Aorta (tissue), 5 donors: ENCODE results near the gene RBPJ. TPM values are rescaled to one million over a fixed set of nuclear protein-coding genes. Genes with fewer than 3 reads are reported as not detected.

Experiments
- ATAC-seq: fragments of 200-7000 bp; cut with Tn5 transposase; one replicate; pipeline ENCODE4 v1.9.1; 2022; ENCODE audit warnings: moderate library complexity; ENCODE audit not compliant: low FRiP score
- DNase-seq, 2 donors: peaks; one replicate each; pipeline ENCODE4 v3.0.0-alpha.2; 2020
- H3K27ac ChIP-seq, 2 donors: one replicate each; pipeline ENCODE4 v1.5.1; 2013; ENCODE audit warnings: low read length in 2 of 2, mild to moderate bottlenecking in 2 of 2, moderate library complexity in 2 of 2, control low read depth in 1 of 2, inconsistent platforms in 1 of 2, low read depth in 1 of 2
- H3K27me3 ChIP-seq, 2 donors: one replicate each; pipeline ENCODE4 v1.6.1; 2013; ENCODE audit warnings: control low read depth in 1 of 2, low read length in 1 of 2, mild to moderate bottlenecking in 1 of 2, moderate library complexity in 1 of 2; ENCODE audit not compliant: insufficient read depth in 2 of 2, control insufficient read depth in 1 of 2
- H3K36me3 ChIP-seq, 2 donors: one replicate each; pipeline ENCODE4 v1.6.1; 2013; ENCODE audit warnings: control low read depth in 1 of 2, low read length in 1 of 2, mild to moderate bottlenecking in 1 of 2; ENCODE audit not compliant: insufficient read depth in 2 of 2, control insufficient read depth in 1 of 2
- H3K4me1 ChIP-seq, 2 donors: one replicate each; pipeline ENCODE4 v1.6.1; 2013; ENCODE audit warnings: low read length in 2 of 2, control low read depth in 1 of 2, mild to moderate bottlenecking in 1 of 2, moderate library complexity in 1 of 2; ENCODE audit not compliant: insufficient read depth in 2 of 2, control insufficient read depth in 1 of 2
- H3K4me3 ChIP-seq, 2 donors: one replicate each; pipeline ENCODE4 v1.5.1; 2013; ENCODE audit warnings: low read length in 2 of 2, control low read depth in 1 of 2, mild to moderate bottlenecking in 1 of 2
- H3K9me3 ChIP-seq: one replicate; pipeline ENCODE4 v1.6.1; 2013; ENCODE audit warnings: mild to moderate bottlenecking, low read length; ENCODE audit not compliant: control insufficient read depth
- WGBS, 2 donors: extraction: QIAGEN DNeasy Blood & Tissue Kit; methylation state at CpG; one replicate each; pipeline ENCODE4 v1.1.7; 2013; 5-methylcytosine and 5-hydroxymethylcytosine counted together
- intact Hi-C, 2 donors: fragments of 100-400 bp; cut with DNase I; formaldehyde crosslinking; loops; one replicate each; pipeline versions ENCODE4 v1.14.2 to v1.15.0; 2022
- polyA plus RNA-seq, 2 donors: library from polyadenylated mRNA; stranded (reverse); fragments of 200-250 nt; gene quantifications; one replicate each; pipeline ENCODE4 v1.2.3, GENCODE V29; 2013
- total RNA-seq, 2 donors: library from RNA; stranded (reverse); fragmentation: NEBNext Ultra II Directional; extraction: Animal tissue kit (Norgen Biotek cat#: 25700); gene quantifications; one replicate each; pipeline ENCODE4 v1.2.1, GENCODE V29; 2021
- donor health status: healthy with polysubstance abuse.
- donor health status: Bipolar disorder and iron deficiency.
- donor health status: DM: no; HTN: no; CAD: no.
- donor health status: DM: no; HTN: no; CAD: no.
- donor health status: DM: yes; HTN: yes; CAD: no.

Gene RBPJ
- total and polyA plus RNA-seq, 4 donors = 24.9 to 162 (median 57.4) TPM

DNA sequence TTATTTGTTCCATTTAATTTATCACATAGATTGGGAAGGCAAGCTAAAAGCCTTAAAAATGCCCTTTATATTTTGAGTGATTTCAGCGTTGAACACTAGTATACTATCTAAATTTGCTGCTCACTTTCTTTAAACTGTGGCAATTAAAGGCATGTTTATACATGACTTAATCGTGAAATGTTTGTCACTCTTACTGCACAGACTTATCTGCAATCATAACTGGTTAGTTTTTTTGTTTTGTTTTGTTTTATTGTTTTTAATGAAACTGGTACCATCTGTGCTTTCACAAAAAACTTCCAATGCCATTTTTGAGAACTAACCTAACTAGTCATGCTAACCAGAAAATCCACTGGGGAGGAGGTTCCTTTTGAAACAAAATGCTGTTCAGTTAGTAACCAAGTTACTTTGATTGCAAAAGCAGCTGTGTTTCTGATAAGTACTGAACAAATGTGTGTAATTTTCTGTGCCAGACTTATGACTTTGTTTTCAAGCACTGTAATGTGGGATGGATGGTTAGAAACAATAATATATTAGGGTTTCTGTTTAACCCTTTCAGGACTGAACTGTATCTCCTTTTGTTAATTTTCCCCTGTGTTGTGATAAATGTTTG lies 113.3 kb downstream of the RBPJ start:
- DNase-seq = no peak
- Histone ChIP-seq H3K4me3 (no peak overlapping the region), H3K4me1 (no peaks in the 10 kb centered on the region), H3K36me3 (peaks cover 3 to 6% of the 10 kb centered on the region in 2 donors), H3K27ac (no peak overlapping the region), H3K9me3 (no peaks in the 10 kb centered on the region), H3K27me3 (no peaks in the 10 kb centered on the region)
- intact Hi-C loops = no loop called here
- 55 to 57% methylated on average over 2 of the region's 2 CpGs for WGBS, 2 donors
- ATAC-seq = no peak

DNA sequence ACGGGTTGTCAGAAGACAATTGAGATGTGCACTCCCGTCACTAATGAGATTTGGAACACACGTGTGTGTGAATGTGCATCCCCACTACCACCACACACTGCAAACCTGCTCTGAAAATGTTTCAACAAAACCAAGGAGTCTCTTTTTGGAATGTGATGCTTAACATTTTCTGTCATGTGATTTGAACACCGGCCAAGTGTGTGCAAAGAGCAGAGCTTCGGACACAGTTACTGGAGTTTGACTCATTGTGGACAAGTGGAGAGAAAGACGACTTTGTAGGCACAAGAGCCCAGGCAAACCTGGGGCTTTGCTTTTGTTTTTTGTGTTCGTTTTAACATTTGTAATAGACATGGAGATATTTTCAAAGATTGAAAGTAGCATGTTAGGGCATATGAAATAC lies 120.3 kb downstream of the RBPJ start:
- H3K4me1 ChIP-seq = no peaks in the 10 kb centered on the region
- H3K27ac ChIP-seq = no peak overlapping the region
- intact Hi-C loops = no loop called here
- no peaks in the 10 kb centered on the region for H3K27me3 ChIP-seq
- DNase-seq (no peak), ATAC-seq (no peak)
- H3K36me3 ChIP-seq = peaks cover 0 to 3% of the 10 kb centered on the region in 2 donors
- no peak overlapping the region for H3K4me3 ChIP-seq
- 64 to 65% methylated on average over 7 of the region's 7 CpGs for WGBS, 2 donors
- no peaks in the 10 kb centered on the region for H3K9me3 ChIP-seq

DNA sequence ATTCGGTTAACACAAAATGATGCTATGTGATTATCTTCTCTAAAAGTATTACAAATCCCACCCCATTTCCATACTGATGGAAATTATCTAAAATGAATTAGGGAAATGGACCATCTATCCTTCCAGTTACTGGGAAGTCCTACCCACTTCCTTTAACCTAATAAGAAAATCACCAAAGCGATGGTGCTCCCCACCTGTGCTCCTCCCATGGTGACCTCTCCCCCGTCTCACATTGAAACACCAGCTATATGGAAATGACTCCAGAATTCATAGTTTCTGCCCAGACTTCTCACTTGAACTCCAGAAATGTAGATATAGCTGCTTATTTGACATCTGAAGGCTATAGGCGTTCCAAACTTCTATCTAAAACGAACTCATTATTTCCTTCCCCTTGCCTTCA lies 121.0 kb downstream of the RBPJ start:
- Histone ChIP-seq H3K27ac (no peak overlapping the region), H3K36me3 (peaks cover 0 to 3% of the 10 kb centered on the region in 2 donors), H3K27me3 (no peaks in the 10 kb centered on the region), H3K4me3 (no peak overlapping the region), H3K4me1 (no peaks in the 10 kb centered on the region), H3K9me3 (no peaks in the 10 kb centered on the region)
- WGBS, 2 donors = 96 to 97% methylated on average over 5 of the region's 5 CpGs
- DNase-seq (no peak), ATAC-seq (no peak)
- intact Hi-C loops = no loop called here

DNA sequence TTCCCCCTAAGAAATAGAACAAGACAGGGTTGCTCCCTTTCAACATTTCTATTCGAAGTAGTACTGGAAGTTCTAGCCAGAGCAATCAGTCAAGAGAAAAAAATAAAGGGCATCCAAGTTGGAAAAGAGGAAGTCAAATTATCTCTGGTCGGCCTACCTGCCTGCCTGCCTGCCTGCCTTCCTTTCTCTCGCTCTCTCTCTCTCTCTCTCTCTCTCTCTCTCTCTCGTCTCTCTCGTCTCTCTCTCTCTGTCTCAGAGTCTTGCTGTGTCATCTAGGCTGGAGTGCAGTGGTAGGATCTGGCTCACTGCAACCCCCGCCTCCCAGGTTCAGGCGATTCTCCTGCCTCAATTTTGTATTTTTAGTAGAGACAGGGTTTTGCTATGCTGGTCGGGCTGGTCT lies 126.6 kb downstream of the RBPJ start:
- no peak for DNase-seq
- H3K4me1 ChIP-seq = no peaks in the 10 kb centered on the region
- H3K9me3 ChIP-seq = peaks cover 2% of the 10 kb centered on the region
- H3K27me3 ChIP-seq = no peaks in the 10 kb centered on the region
- no peak overlapping the region for H3K27ac ChIP-seq
- WGBS, 2 donors = 88 to 92% methylated on average over 8 of the region's 8 CpGs
- no peak for ATAC-seq
- no peak overlapping the region for H3K4me3 ChIP-seq
- intact Hi-C loops = no loop called here
- H3K36me3 ChIP-seq = no peaks in the 10 kb centered on the region

DNA sequence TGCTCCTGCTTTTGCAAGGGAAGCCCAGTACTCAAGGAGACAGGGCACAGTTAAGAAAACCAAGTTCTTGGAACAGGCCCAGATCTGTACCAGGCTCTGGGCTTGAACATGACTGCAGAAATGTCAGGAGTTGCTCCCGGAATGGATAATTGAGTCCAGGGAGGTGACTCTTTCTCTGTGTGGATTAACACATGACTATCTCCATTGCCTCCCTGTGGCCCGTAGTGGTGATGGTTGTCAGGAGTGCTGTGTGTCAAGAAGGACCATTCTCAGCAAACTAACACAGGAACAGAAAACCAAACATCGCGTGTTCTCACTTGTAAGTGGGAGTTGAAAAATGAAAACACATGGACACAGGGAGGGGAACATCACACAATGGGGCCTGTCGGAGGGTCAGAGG lies 129.6 kb downstream of the RBPJ start:
- Histone ChIP-seq H3K27me3 (no peaks in the 10 kb centered on the region), H3K9me3 (peaks cover 6% of the 10 kb centered on the region), H3K4me3 (no peak overlapping the region), H3K36me3 (no peaks in the 10 kb centered on the region), H3K4me1 (no peaks in the 10 kb centered on the region), H3K27ac (no peak overlapping the region)
- WGBS, 2 donors = 61 to 68% methylated on average over 5 of the region's 5 CpGs
- intact Hi-C loops = no loop called here
- no peak for ATAC-seq
- no peak for DNase-seq

DNA sequence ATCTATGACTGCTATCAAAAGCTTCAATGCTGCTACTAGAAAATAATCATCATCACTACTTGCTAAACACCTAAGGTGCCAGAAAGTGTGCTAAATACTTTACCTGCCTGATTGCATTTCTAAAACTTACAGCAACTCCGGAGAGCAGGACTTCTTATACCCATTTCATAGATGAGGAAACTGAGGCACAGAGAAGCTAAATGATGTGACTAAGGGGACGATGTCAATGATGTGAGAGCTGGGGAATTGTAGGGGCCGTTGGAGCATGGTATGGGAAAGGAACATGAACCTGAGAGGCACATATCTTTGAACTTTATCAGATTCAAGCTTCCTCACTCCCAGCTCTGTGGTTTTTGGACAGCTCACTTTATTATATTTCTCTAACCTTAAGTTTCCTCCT lies 130.8 kb downstream of the RBPJ start:
- intact Hi-C loops = no loop called here
- DNase-seq (no peak), ATAC-seq (no peak)
- Histone ChIP-seq H3K9me3 (peaks cover 6% of the 10 kb centered on the region), H3K27me3 (no peaks in the 10 kb centered on the region), H3K27ac (no peak overlapping the region), H3K4me1 (no peaks in the 10 kb centered on the region), H3K36me3 (no peaks in the 10 kb centered on the region), H3K4me3 (no peak overlapping the region)
- 66 to 68% methylated on average over 3 of the region's 3 CpGs for WGBS, 2 donors

DNA sequence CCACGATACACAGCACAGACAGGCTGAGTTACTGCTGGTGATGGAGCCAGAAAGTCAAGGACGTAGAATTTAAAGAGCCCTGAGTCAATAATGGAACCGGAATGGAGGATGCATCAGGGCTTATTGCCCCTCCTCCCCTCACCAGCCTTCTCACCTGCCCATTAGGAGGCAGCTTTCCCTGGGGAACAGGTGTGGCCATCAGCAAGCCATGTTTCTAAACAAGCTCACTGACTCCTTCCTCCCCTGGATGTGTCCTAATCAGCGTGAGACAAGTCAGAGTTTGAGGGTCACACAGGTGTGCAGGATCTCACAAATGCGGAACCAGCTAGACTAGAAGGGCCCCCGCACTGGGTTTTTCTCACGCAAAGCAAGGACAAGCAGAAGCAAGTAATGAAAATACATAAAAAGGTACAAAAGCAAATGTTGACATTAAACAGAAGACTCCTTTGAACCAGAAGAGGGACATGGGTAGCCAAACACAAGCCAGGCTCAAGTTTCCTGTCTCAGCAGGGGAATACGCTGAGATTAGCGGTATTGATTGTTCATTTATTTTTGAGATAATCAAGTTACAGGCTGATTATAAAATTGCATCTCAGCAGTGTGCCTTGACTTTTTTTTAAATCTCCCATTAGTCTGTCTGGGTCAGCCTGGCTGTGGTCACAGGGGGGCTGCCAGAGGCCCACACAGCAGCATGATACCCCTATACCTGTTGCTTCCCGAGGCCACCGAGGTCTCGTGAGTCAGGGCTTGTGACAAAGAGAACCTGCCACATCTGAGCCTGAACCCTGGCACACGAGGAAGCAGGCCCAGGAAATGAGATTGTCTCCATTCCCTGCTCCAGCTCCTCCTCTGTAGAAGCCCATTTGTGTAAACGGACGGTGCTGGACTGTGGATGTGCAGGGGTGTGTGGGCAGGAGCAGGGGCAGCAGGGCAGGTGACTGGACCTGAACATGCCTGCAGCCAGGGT lies 132.0 kb downstream of the RBPJ start:
- Histone ChIP-seq H3K4me3 (no peak overlapping the region), H3K4me1 (no peaks in the 10 kb centered on the region), H3K27me3 (no peaks in the 10 kb centered on the region), H3K27ac (no peak overlapping the region), H3K36me3 (no peaks in the 10 kb centered on the region), H3K9me3 (peaks cover 4% of the 10 kb centered on the region)
- no peak for DNase-seq
- 71 to 74% methylated on average over 15 of the region's 15 CpGs for WGBS, 2 donors
- ATAC-seq = no peak
- intact Hi-C loops = no loop called here

DNA sequence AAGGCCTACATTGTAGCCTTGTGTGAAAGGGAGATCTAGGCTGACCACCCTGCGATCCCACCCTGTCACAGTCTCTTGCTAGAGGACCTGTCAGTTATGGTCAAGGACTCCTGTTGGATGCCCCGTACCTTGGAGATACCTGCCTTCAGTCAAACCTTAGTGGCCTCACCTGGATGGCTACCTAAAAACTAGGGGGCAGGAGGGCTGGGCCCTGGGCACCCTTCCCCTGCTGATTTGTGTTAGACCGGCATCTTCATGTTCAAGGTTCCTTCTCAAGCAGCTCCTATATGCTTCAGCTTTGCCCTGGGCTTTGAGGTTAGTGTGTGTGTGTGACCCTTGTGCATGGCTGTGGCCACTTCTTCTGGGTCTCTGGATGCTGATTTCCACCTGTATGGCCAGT lies 134.1 kb downstream of the RBPJ start:
- DNase-seq = no peak
- Histone ChIP-seq H3K27me3 (no peaks in the 10 kb centered on the region), H3K36me3 (no peaks in the 10 kb centered on the region), H3K4me3 (no peak overlapping the region), H3K4me1 (no peaks in the 10 kb centered on the region), H3K9me3 (peaks cover 4% of the 10 kb centered on the region), H3K27ac (no peak overlapping the region)
- intact Hi-C loops = loop anchor here in 1 of 2 donors (5.0 kb wide), 1 partner anchor 557 kb away; no protein-coding TSS in a partner anchor
- ATAC-seq = no peak
- WGBS, 2 donors = 96 to 98% methylated on average over 3 of the region's 3 CpGs

DNA sequence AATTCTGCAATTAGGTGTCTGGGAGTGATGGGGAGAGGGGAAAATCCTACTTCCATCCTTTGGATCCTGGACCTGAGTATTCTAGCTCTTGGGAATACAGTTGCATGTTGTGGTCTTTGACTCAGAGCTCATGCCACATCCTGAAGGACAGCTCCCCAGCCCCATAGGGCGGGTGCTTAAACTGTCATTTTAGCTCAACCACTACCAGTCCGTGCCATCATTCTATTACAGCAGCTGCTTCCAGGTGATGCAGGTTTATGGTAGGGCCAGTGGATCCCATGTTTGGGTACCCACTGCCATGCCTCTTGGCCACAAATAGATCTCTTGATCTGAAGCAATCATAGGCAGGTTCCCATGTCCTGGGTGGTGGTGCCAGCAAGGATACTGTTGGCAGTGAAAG lies 134.8 kb downstream of the RBPJ start:
- no peak overlapping the region for H3K27ac ChIP-seq
- 78 to 88% methylated on average over 2 of the region's 2 CpGs for WGBS, 2 donors
- DNase-seq (no peak), ATAC-seq (no peak)
- no peaks in the 10 kb centered on the region for H3K4me1 ChIP-seq
- H3K36me3 ChIP-seq = no peaks in the 10 kb centered on the region
- intact Hi-C loops = loop anchor here in 1 of 2 donors (5.0 kb wide), 1 partner anchor 557 kb away; no protein-coding TSS in a partner anchor
- no peaks in the 10 kb centered on the region for H3K27me3 ChIP-seq
- H3K9me3 ChIP-seq = peaks cover 4% of the 10 kb centered on the region
- H3K4me3 ChIP-seq = no peak overlapping the region
